ENCODE data around the gene PCDHA10.
"Not testable (repeated sequence)": the region's sequence is repeated elsewhere in the genome, so short reads cannot be mapped to it uniquely, and the experiment has no call there.

The PCDHA10 gene

DNA sequence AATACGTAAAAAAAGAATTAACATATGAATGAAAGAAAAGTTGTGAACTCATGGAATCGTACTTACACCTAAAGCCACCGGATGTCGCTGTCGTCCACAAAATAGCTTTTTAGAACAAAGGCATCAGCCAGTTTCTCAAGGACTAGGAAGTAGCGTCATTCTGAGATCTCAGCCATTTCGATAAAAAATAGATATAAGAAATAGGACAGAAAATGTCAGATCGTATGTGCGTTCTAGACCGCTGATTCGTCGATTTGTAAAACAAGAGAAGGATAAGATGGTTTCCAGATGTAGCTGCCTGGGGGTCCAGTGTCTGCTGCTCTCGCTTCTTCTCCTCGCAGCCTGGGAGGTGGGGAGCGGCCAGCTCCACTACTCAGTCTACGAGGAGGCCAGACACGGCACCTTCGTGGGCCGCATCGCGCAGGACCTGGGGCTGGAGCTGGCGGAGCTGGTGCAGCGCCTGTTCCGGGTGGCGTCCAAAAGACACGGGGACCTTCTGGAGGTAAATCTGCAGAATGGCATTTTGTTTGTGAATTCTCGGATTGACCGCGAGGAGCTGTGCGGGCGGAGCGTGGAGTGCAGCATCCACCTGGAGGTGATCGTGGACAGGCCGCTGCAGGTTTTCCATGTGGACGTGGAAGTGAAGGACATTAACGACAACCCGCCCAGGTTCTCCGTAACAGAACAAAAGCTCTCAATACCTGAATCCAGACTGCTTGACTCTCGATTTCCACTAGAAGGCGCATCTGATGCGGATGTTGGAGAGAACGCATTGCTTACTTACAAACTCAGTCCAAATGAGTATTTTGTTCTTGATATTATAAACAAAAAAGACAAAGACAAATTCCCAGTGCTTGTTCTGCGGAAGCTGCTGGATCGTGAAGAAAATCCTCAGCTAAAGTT lies at the start of gene PCDHA10:
Gene PCDHA10 (plus strand): TSS at position 126 of the 903 bp plus-strand sequence. CDS start 152 bp downstream, at position 278.
- peak; percentile 16 for DNase-seq (ENCODE audit: low spot score)

DNA sequence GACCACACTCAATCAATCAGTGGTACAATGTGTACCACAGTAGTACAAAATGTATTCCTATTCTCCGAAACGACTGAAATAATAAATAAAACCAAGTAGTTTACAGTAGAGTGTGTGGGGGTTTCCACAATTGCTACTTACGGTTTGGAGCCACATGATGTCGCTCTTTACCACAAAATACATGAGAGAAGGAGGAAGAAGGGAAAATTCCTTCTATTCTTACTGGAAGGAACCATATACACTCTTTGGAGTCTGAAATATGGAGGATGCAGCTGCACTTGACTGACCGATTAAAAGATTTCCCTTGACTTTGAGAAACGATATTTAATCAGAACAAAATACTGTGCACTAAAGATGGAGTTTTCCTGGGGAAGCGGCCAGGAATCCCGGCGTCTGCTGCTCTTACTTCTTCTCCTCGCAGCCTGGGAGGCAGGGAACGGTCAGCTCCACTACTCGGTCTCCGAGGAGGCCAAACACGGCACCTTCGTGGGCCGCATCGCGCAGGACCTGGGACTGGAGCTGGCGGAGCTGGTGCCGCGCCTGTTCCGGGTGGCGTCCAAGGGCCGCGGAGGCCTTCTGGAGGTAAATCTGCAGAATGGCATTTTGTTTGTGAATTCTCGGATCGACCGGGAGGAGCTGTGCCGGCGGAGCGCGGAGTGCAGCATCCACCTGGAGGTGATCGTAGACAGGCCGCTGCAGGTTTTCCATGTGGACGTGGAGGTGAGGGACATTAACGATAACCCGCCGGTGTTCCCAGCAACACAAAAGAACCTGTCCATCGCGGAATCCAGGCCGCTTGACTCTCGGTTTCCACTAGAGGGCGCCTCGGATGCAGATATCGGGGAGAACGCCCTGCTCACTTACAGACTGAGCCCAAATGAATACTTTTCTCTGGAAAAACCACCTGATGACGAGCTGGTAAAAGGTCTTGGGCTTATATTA lies 48.6 kb upstream of the PCDHA10 start, which contains the start of gene PCDHA4:
Gene PCDHA4 (plus strand): TSS at position 235 of the 942 bp plus-strand sequence.
- no peak for DNase-seq (ENCODE audit: low spot score)

DNA sequence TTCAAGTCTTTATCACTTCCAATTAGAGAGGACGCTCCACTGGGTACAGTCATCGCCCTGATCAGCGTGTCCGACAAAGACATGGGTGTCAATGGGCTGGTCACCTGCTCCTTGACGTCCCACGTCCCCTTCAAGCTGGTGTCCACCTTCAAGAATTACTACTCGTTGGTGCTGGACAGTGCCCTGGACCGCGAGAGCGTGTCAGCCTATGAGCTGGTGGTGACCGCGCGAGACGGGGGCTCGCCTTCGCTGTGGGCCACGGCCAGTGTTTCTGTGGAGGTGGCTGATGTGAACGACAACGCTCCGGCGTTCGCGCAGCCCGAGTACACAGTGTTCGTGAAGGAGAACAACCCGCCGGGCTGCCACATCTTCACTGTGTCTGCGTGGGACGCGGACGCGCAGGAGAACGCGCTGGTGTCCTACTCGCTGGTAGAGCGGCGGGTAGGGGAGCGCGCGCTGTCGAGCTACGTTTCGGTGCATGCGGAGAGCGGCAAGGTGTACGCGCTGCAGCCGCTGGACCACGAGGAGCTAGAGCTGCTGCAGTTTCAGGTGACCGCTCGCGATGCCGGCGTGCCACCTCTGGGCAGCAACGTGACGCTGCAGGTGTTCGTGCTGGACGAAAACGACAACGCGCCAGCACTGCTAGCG lies 47.3 kb upstream of the PCDHA10 start:
- not testable (repeated sequence) for DNase-seq (ENCODE audit: low spot score)

GRCh38 chr5:140808889-140809291 lies 46.8 kb upstream of the PCDHA10 start:
- no peak for DNase-seq (ENCODE audit: low spot score)

DNA sequence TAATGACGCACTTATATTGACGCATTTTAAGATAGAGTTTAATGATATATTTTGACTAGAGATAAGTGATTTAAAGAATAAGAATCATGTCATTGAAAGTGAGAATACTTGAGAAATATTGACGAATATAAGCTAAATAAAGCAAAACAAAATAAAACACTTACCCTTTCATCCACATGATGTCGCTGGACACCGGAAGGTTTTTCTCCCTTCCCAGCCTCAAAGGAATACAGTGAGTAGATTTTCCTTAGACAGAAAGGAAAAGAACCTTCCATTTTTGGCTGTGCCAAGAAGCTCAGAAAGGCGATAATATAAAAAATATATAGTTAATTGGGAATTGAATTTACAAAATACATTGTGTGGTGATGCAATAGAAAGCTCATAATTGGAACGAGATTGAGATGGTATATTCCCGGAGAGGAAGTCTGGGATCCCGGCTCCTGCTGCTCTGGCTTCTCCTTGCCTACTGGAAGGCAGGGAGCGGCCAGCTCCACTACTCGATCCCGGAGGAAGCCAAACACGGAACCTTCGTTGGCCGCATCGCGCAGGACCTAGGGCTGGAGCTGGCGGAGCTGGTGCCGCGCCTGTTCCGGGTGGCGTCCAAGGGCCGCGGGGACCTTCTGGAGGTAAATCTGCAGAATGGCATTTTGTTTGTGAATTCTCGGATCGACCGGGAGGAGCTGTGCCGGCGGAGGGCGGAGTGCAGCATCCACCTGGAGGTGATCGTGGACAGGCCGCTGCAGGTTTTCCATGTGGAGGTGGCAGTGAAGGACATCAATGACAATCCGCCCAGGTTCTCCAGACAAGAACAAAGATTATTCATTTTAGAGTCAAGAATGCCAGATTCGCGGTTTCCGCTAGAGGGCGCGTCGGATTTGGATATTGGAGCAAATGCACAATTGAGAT lies 34.1 kb upstream of the PCDHA10 start, which contains the start of gene PCDHA5:
Gene PCDHA5 (plus strand): TSS at position 239 of the 906 bp plus-strand sequence.
- no peak for DNase-seq (ENCODE audit: low spot score)

GRCh38 chr5:140822281-140822629 lies 33.4 kb upstream of the PCDHA10 start:
- DNase-seq (ENCODE audit: low spot score) = no peak

DNA sequence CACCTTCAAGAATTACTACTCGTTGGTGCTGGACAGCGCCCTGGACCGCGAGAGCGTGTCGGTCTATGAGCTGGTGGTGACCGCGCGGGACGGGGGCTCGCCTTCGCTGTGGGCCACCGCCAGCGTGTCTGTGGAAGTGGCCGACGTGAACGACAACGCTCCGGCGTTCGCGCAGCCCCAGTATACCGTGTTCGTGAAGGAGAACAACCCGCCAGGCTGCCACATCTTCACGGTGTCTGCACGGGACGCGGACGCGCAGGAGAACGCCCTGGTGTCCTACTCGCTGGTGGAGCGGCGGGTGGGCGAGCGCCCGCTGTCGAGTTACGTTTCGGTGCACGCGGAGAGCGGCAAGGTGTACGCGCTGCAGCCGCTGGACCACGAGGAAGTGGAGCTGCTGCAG lies 32.7 kb upstream of the PCDHA10 start:
- not testable (repeated sequence) for DNase-seq (ENCODE audit: low spot score)

- no peak for DNase-seq (ENCODE audit: low spot score)
These were observed 32.2 kb upstream of the PCDHA10 start for GRCh38 chr5:140823475-140823874.

- DNase-seq (ENCODE audit: low spot score) = no peak
These were observed 27.9 kb upstream of the PCDHA10 start, which contains the start of gene PCDHA6 for GRCh38 chr5:140827704-140828361. PCDHA6 (plus strand) TSS chr5:140827960; CDS start chr5:140828092, 132 bp downstream.

DNA sequence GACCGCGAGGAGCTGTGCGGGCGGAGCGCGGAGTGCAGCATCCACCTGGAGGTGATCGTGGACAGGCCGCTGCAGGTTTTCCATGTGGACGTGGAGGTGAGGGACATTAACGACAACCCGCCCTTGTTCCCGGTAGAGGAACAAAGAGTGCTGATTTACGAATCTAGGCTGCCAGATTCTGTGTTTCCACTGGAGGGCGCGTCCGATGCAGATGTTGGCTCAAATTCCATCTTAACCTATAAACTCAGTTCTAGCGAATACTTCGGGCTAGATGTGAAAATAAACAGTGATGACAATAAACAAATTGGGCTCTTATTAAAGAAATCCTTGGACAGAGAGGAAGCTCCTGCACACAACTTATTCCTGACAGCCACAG lies 27.3 kb upstream of the PCDHA10 start:
- DNase-seq (ENCODE audit: low spot score) = no peak

DNA sequence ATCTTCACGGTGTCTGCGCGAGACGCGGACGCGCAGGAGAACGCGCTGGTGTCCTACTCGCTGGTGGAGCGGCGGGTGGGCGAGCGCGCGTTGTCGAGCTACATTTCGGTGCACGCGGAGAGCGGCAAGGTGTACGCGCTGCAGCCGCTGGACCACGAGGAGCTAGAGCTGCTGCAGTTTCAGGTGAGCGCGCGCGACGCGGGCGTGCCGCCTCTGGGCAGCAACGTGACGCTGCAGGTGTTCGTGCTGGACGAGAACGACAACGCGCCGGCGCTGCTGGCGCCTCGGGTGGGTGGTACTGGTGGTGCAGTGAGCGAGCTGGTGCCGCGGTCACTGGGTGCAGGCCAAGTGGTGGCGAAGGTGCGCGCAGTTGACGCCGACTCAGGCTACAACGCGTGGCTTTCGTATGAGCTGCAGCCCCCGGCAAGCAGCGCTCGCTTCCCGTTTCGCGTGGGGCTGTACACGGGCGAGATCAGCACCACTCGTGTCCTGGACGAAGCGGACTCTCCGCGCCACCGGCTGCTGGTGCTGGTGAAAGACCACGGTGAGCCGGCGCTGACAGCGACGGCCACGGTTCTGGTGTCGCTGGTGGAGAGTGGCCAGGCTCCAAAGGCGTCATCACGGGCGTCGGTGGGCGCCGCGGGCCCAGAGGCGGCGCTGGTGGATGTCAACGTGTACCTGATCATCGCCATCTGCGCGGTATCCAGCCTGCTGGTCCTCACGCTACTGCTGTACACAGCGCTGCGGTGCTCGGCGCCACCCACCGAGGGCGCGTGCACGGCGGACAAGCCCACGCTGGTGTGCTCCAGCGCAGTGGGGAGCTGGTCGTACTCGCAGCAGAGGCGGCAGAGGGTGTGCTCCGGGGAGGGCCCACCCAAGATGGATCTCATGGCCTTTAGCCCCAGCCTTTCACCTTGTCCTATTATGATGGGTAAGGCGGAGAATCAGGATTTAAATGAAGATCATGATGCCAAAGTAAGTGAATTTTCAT lies 25.9 kb upstream of the PCDHA10 start:
- not testable (repeated sequence) for DNase-seq (ENCODE audit: low spot score)

DNA sequence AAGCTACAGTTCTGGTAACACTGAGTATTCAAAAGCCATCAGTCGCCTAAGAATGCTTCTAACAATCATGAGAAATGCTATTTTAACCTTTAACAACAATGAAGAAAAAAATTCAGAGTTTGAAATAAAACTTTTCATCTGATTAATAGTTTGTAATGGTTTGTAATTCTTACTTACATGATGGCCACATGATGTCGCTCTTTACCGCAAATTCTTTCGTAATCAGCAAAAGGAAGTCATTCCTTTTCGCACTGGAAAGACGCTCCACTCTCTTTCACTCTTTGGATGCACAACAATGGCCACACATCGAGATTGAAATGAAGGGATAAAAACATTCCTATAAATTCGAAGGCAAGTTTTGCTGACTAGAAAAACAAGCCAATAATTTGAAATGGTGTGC lies 21.7 kb upstream of the PCDHA10 start, which contains the start of gene PCDHA7:
Gene PCDHA7 (plus strand): TSS at position 277 of the 400 bp plus-strand sequence. CDS start 115 bp downstream, at position 392.
- no peak for DNase-seq (ENCODE audit: low spot score)

DNA sequence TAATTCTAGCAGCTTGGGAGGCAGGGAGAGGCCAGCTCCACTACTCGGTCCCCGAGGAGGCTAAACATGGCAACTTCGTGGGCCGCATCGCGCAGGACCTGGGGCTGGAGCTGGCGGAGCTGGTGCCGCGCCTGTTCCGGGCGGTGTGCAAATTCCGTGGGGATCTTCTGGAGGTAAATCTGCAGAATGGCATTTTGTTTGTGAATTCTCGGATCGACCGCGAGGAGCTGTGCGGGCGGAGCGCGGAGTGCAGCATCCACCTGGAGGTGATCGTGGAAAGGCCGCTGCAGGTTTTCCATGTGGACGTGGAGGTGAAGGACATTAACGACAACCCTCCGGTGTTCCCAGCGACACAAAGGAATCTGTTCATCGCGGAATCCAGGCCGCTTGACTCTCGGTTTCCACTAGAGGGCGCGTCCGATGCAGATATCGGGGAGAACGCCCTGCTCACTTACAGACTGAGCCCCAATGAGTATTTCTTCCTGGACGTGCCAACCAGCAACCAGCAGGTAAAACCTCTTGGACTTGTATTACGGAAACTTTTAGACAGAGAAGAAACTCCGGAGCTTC lies 21.2 kb upstream of the PCDHA10 start:
- not testable (repeated sequence) for DNase-seq (ENCODE audit: low spot score)

DNA sequence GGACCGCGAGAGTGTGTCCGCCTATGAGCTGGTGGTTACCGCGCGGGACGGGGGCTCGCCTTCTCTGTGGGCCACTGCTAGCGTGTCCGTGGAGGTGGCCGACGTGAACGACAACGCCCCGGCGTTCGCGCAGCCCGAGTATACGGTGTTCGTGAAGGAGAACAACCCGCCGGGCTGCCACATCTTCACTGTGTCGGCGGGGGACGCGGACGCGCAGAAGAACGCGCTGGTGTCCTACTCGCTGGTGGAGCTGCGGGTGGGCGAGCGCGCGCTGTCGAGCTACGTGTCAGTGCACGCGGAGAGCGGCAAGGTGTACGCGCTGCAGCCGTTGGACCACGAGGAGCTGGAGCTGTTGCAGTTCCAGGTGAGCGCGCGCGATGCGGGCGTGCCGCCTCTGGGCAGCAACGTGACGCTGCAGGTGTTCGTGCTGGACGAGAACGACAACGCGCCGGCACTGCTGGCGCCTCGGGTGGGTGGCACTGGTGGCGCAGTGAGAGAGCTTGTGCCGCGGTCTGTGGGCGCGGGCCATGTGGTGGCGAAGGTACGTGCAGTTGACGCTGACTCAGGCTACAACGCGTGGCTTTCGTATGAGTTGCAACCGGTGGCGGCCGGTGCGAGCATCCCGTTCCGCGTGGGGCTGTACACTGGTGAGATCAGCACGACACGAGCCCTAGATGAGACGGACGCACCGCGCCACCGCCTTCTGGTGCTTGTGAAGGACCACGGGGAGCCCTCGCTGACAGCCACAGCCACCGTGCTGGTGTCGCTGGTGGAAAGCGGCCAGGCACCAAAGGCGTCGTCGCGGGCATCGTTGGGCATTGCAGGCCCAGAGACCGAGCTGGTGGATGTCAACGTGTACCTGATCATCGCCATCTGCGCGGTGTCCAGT lies 19.8 kb upstream of the PCDHA10 start:
- DNase-seq (ENCODE audit: low spot score) = no peak

DNA sequence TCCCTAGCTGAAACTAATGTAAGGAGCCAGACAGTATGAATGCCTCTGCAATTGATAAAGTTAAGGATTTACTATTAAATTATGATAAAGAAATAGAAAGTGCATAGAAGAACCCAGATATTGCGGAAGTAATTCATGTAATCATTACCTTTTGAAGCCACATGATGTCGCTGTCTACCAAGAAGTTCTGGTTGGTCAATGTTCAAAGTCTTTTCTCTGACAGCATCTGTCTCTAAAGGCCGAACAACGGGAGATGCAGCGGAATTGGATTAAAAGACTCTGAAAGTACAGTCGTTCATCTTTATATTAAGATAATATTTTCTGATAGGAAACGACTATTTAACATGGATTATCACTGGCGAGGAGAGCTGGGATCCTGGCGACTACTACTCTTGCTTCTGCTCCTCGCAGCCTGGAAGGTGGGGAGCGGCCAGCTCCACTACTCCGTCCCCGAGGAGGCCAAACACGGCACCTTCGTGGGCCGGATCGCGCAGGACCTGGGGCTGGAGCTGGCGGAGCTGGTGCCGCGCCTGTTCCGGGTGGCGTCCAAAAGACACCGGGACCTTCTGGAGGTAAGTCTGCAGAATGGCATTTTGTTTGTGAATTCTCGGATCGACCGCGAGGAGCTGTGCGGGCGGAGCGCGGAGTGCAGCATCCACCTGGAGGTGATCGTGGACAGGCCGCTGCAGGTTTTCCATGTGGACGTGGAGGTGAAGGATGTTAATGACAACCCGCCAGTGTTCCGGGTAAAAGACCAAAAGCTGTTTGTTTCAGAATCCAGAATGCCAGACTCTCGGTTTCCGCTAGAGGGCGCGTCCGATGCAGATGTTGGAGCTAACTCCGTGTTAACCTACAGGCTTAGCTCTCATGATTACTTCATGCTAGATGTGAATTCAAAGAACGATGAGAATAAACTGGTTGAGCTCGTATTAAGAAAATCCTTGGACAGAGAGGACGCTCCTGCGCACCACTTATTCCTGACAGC lies 14.4 kb upstream of the PCDHA10 start, which contains the start of gene PCDHA8:
Gene PCDHA8 (plus strand): TSS at position 210 of the 985 bp plus-strand sequence. CDS start 135 bp downstream, at position 345.
- no peak for DNase-seq (ENCODE audit: low spot score)
